Lung (tissue), 12 donors: Measurements from ENCODE around the gene SLC25A44. TPM values are rescaled to one million over a fixed set of nuclear protein-coding genes. Genes with fewer than 3 reads are reported as not detected.
"Not testable (repeated sequence)": the region's sequence is repeated elsewhere in the genome, so short reads cannot be mapped to it uniquely, and the experiment has no call there.

Experiments
- ATAC-seq: fragments of 200-7000 bp; cut with Tn5 transposase; one replicate; pipeline ENCODE4 v1.9.1; 2020; ENCODE audit warnings: moderate number of reproducible peaks; ENCODE audit not compliant: insufficient read depth, low FRiP score
- DNase-seq, 3 donors: peaks; one replicate each; pipeline ENCODE4 v3.0.0-alpha.2; 2013 to 2017
- H3K27ac ChIP-seq, 2 donors: one replicate each; pipeline ENCODE4 v1.5.1; 2013; ENCODE audit warnings: mild to moderate bottlenecking in 2 of 2, moderate library complexity in 2 of 2, control low read depth in 1 of 2, inconsistent platforms in 1 of 2, low read depth in 1 of 2, low read length in 1 of 2
- H3K27me3 ChIP-seq, 3 donors: one replicate each; pipeline ENCODE4 v1.5.1; 2013; ENCODE audit warnings: low read length in 2 of 3; ENCODE audit not compliant: control insufficient read depth in 3 of 3, insufficient read depth in 3 of 3
- H3K36me3 ChIP-seq, 4 donors: one replicate each; pipeline ENCODE4 v1.5.1; 2013; ENCODE audit warnings: low read length in 4 of 4, mild to moderate bottlenecking in 1 of 4, moderate library complexity in 1 of 4; ENCODE audit not compliant: control insufficient read depth in 4 of 4, insufficient read depth in 4 of 4
- H3K4me1 ChIP-seq, 5 donors: one replicate each; pipeline ENCODE4 v1.5.1; 2013; ENCODE audit warnings: low read length in 5 of 5, mild to moderate bottlenecking in 2 of 5, moderate library complexity in 1 of 5; ENCODE audit not compliant: control insufficient read depth in 5 of 5, insufficient read depth in 5 of 5
- H3K4me3 ChIP-seq: one replicate; pipeline ENCODE4 v1.5.1; 2013; ENCODE audit warnings: mild to moderate bottlenecking, control low read depth, moderate library complexity
- H3K9ac ChIP-seq, 2 donors: one replicate each; pipeline ENCODE4 v1.5.1; 2013; ENCODE audit warnings: low read length in 2 of 2, control low read depth in 1 of 2; ENCODE audit not compliant: insufficient read depth in 1 of 2
- H3K9me3 ChIP-seq, 4 donors: one replicate each; pipeline ENCODE4 v1.5.1; 2013; ENCODE audit warnings: low read length in 3 of 4, mild to moderate bottlenecking in 1 of 4, moderate library complexity in 1 of 4; ENCODE audit not compliant: control insufficient read depth in 4 of 4, insufficient read depth in 3 of 4
- WGBS, 2 donors: extraction: QIAGEN DNeasy Blood & Tissue Kit; methylation state at CpG; one replicate each; pipeline ENCODE4 v1.1.7; 2013; 5-methylcytosine and 5-hydroxymethylcytosine counted together
- polyA plus RNA-seq, 2 donors: library from polyadenylated mRNA; stranded (reverse); fragments of 200-250 nt; gene quantifications; one replicate each; pipeline ENCODE4 v1.2.1, GENCODE V29; 2013
- total RNA-seq, 2 donors: library from RNA; depleted of rRNA in 1 of 2; stranded (reverse); fragments of >200 nt in 1 of 2; gene quantifications; one replicate each; pipeline ENCODE4 v1.2.1, GENCODE V29; 2014 to 2021
- TF ChIP-seq, protein P1 (sequence below): IDR thresholded peaks from 2 replicates; pipeline ENCODE4 v1.5.1; 2012; ENCODE audit warnings: mild to moderate bottlenecking; ENCODE audit errors: control extremely low read depth, extremely low read depth
- donor health status: control.
- donor health status: control.
- donor health status: Bipolar disorder and iron deficiency.
- donor health status: healthy.
- donor health status: DM: yes; HTN: yes; CAD: no.

The SLC25A44 gene
- total and polyA plus RNA-seq, 4 donors = 8.0 to 28.4 (median 16.5) TPM

DNA sequence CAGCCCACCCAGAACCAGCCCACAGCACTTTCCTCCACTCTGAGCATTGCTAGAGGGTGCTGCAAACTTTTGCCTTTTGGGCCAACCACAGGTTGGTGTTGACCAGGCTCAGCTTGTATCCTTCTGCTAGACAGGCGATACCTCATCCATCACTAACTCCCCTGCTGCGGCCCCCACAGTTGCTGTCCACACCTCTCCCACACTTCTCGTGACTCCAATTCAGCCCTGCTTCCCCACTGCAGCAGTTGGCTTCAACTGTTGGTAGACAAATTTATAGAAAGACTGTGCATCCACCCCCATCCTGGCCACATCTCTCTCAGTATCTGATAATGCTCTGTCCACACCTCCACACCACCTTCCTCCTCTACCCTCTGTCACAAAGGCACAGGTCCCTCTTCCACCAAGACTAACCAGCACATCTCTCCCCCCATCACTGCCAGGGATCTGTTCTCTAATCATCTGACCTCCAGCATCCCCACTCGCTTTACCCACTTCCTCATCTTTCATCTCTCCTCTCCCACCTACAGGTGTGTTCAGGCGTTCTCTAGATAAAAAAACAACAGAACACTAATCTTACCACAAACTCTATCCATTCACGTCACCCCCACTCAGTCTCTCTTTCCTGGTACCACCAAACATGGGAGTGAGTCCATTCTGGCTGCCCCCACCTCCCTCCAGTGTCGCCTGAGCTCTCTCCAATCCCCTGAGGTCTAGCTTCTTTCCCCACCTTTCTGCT, 15.8 kb upstream of the SLC25A44 start:
- 74 to 85% methylated on average over 7 of the region's 7 CpGs for WGBS, 2 donors
- Histone ChIP-seq H3K27ac (no peak overlapping the region), H3K9ac (no peak overlapping the region), H3K4me1 (no peaks in the 10 kb centered on the region), H3K27me3 (no peaks in the 10 kb centered on the region), H3K4me3 (no peak overlapping the region), H3K9me3 (peaks cover 0 to 2% (median 0%) of the 10 kb centered on the region in 4 donors), H3K36me3 (peaks cover 0 to 15% (median 0%) of the 10 kb centered on the region in 4 donors)
- TF ChIP-seq, protein P1, sequence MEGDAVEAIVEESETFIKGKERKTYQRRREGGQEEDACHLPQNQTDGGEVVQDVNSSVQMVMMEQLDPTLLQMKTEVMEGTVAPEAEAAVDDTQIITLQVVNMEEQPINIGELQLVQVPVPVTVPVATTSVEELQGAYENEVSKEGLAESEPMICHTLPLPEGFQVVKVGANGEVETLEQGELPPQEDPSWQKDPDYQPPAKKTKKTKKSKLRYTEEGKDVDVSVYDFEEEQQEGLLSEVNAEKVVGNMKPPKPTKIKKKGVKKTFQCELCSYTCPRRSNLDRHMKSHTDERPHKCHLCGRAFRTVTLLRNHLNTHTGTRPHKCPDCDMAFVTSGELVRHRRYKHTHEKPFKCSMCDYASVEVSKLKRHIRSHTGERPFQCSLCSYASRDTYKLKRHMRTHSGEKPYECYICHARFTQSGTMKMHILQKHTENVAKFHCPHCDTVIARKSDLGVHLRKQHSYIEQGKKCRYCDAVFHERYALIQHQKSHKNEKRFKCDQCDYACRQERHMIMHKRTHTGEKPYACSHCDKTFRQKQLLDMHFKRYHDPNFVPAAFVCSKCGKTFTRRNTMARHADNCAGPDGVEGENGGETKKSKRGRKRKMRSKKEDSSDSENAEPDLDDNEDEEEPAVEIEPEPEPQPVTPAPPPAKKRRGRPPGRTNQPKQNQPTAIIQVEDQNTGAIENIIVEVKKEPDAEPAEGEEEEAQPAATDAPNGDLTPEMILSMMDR = no peak
- no peak for DNase-seq
- no peak for ATAC-seq

DNA sequence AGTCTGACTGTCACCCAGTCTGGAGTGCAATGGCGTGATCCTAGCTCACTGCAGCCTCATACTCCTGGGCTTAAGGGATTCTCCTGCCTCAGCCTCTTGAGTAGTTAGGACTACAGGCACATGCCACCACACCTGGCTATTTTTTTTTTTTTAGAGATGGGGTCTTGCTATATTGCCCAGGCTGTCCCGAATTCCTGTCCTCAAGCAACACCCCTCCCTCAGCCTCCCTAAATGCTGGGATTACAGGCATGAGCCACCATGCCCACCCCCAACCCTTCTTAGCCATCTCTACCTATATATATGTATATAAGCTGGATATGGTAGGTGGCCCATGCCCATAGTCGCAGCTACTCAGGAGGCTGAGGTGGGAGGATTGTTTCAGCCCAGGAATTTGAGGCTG, 13.4 kb upstream of the SLC25A44 start:
- ATAC-seq (no peak), DNase-seq (no peak)
- Histone ChIP-seq H3K9ac (no peak overlapping the region), H3K4me1 (no peaks in the 10 kb centered on the region), H3K27me3 (no peaks in the 10 kb centered on the region), H3K27ac (peak overlapping the region in 1 of 2 donors; percentile 37), H3K9me3 (no peaks in the 10 kb centered on the region), H3K4me3 (no peak overlapping the region), H3K36me3 (peaks cover 0 to 8% (median 0%) of the 10 kb centered on the region in 4 donors)
- WGBS, 2 donors = 95 to 98% methylated on average over 3 of the region's 3 CpGs
- TF ChIP-seq, protein P1 = no peak

DNA sequence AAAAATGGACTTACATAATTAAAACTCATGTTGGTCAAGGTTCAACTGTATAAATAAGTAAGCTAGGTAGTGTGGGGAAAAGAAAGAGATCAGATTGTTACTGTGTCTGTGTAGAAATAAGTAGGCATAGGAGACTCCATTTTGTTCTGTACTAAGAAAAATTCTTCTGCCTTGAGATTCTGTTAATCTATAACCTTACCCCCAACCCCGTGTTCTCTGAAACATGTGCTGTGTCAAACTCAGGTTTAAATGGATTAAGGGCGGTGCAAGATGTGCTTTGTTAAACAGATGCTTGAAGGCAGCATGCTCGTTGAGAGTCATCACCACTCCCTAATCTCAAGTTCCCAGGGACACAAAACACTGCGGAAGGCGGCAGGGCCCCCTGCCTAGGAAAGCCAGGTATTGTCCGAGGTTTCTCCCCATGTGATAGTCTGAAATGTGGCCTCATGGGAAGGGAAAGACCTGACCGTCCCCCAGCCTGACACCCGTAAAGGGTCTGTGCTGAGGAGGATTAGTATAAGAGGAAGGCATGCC, 12.4 kb upstream of the SLC25A44 start:
- DNase-seq, H3K9me3 ChIP-seq, H3K4me3 ChIP-seq, H3K27ac ChIP-seq, H3K27me3 ChIP-seq, ATAC-seq, H3K4me1 ChIP-seq, H3K36me3 ChIP-seq, H3K9ac ChIP-seq: not testable (repeated sequence)
- WGBS, 2 donors = 49 to 70% methylated on average over 8 of the region's 8 CpGs

DNA sequence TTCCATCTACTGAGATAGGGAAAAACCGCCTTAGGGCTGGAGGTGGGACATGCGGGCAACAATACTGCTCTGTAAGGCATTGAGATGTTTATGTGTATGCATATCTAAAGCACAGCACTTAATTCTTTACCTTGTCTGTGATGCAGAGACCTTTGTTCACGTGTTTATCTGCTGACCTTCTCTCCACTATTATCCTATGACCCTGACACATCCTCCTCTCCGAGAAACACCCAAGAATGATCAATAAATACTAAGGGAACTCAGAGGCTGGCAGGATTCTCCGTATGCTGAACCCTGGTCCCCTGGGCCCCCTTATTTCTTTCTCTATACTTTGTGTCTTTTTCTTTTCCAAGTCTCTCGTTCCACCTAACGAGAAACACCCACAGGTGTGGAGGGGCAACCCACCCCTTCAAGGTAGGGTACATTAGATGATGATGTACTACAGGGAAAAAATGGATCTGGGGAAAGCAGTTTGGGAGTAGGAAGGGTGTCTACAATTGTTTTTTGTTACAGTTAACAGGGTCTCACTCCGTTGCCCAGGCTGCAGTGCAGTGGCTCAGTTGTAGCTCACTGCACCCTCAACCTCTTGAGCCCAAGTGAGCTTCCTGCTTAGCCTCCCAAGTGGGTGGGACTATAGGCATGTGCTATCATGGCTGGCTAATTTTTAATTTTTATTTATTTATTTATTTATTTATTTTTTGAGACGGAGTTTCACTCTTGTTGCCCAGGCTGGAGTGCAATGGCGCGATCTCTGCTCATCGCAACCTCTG, 11.7 kb upstream of the SLC25A44 start:
- H3K9ac ChIP-seq, H3K9me3 ChIP-seq, H3K36me3 ChIP-seq, H3K4me3 ChIP-seq, H3K4me1 ChIP-seq, H3K27ac ChIP-seq, DNase-seq, ATAC-seq, H3K27me3 ChIP-seq: not testable (repeated sequence)
- 86 to 88% methylated on average over 12 of the region's 12 CpGs for WGBS, 2 donors

DNA sequence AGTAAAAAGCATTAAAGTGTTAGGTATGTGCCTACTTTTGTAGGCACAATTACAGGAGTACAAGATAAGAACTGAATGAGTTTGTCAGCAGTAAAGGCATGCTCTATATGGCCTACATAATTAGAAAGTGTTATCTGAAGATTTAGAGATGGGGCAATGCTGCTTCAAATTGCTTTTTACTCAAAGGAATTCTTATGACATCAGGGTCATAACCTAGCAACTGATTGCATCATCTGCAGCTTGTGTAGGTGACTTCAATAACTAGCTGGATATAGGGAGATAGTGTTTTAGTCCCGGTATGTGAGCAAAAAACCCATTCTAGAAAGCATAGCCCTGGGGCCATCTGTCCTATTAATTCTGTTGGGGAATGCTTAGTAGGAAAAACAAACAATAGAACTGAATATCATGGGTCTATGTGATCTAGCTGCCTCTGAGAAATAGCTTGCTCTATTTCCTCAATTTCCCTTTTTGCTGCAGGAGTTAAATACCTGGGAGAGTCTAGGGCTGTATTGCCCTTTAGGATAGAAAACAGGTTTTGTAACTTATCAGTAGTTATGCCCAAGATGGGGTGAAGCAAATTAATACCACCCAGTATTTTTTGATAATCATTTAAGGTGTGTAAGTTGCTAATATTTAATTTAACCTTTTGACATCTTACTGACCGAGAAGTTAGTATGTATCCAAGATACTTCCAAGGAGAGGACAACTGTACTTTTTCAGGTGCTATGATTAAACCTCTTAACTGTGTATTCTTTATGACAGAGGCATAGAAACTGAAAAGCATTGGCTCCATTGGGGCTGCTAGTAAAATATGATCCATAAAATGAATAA, 7.3 kb upstream of the SLC25A44 start:
- not testable (repeated sequence) for H3K9ac ChIP-seq, ATAC-seq, H3K9me3 ChIP-seq, H3K27ac ChIP-seq, H3K36me3 ChIP-seq, H3K4me1 ChIP-seq, H3K27me3 ChIP-seq, H3K4me3 ChIP-seq, DNase-seq
- 94 to 100% methylated on average over 2 of the region's 2 CpGs for WGBS, 2 donors

DNA sequence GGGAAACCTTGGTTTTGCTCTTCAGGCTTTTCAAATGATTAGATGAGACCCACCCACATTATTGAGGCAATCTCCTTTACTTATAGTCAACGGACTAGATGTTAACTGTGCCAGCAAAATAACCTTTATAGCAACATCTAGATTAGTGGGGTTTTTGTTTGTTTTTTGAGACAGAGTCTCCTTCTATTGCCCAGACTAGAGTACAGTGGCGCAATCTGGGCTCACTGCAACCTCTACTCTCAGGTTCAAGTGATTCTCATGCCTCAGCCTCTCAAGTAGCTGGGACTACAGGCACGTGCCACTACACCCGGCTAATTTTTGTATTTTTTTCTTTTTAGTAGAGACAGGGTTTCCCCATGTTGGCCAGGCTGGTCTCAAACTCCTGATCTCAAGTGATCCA, 3.6 kb upstream of the SLC25A44 start:
- Histone ChIP-seq H3K4me1 (peaks cover 0 to 15% (median 2%) of the 10 kb centered on the region in 5 donors), H3K27ac (peak overlapping the region in 1 of 2 donors; percentile 53)
- H3K9ac ChIP-seq, ATAC-seq, H3K27me3 ChIP-seq, H3K4me3 ChIP-seq, H3K9me3 ChIP-seq, H3K36me3 ChIP-seq: not testable (repeated sequence)
- 61 to 77% methylated on average over 4 of the region's 4 CpGs for WGBS, 2 donors
- DNase-seq = peak in 1 of 3 donors; percentile 6
